Hepatic stellate cell (primary cell): Measurements from ENCODE around the gene RAB37.

ENCODE experiments used
- DNase-seq: peaks from one replicate; pipeline ENCODE4 v3.0.0; 2011; ENCODE audit warnings: low spot score

The RAB37 gene

GRCh38 chr17:74744714-74745547 lies 7.9 kb downstream of the RAB37 start:
- peak; percentile 84 for DNase-seq

DNA sequence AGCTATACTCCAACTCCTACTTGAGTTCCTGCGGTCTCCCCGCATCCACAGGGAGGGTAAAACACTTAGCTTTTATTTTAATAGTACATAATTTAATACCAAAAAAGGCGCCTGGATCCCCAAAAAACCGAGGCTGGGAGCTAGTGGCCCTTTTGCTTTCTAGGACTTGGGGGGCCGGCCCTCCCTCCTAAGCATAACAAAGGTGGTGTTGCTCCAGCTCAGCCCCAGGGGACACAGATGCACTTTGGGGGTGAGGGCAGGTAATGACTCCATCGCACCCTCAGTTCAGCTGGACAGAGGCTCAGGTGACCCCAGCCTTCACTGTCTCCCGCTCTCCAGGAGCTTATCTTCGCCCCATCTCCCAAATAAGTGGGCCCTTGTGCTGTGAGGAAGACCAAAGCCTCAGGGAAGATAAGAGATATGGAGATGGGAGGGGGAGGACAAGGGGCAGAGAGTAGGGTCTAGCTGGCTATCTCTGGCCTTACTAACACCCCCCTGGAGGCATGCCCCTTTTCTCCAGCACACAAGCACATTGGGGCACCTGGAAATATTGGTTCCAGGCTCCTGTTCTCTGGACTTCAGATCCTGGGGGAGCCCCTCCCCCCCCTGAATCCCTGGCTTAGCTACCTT lies 8.6 kb downstream of the RAB37 start:
- no peak for DNase-seq

GRCh38 chr17:74746376-74746775 lies 9.3 kb downstream of the RAB37 start:
- DNase-seq, result no peak

DNA sequence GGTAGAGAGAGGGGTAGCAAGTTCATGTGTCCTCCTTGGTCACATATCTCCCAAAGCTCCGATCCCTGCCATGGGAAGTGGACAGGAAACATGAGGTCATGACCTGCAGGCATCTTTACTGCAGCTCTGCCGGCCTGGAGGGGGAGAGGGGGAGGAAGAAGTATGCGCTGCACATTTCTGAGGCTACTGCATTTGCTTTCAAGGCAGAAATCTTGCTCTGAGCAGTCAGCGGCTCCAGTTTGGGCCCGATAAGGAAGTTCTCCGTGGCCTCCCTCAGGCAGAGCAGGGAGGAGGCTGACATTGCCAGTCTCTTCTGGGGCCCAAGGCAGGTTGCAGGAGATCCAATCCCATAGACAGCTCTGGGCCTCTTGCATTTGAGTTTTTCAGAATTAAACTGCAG lies 9.9 kb downstream of the RAB37 start:
- DNase-seq, result no peak

DNA sequence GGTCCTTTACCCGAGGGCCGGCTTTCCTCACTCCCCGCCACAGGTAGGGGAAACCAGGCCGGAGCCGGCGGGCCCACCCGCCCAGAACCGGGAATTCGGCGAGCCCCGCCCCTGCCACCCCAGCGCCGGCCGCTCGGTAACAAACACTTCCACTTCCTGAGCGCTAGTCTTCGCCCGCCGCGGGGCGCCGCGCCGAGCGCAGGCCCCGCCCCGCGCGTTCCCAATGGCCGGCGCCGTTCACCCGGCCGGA lies 11.1 kb downstream of the RAB37 start:
- DNase-seq, result no peak

- DNase-seq, result peak; percentile 98
Measured at GRCh38 chr17:74748529-74749278, 11.6 kb downstream of the RAB37 start, which contains the start of gene NHERF1. TSS of gene NHERF1 (plus strand) at chr17:74748628. CDS start at chr17:74748847, 219 bp downstream.

GRCh38 chr17:74749279-74750038 lies 12.4 kb downstream of the RAB37 start:
- no peak for DNase-seq

- no peak for DNase-seq
Measured at GRCh38 chr17:74750039-74750326, 12.9 kb downstream of the RAB37 start.

DNA sequence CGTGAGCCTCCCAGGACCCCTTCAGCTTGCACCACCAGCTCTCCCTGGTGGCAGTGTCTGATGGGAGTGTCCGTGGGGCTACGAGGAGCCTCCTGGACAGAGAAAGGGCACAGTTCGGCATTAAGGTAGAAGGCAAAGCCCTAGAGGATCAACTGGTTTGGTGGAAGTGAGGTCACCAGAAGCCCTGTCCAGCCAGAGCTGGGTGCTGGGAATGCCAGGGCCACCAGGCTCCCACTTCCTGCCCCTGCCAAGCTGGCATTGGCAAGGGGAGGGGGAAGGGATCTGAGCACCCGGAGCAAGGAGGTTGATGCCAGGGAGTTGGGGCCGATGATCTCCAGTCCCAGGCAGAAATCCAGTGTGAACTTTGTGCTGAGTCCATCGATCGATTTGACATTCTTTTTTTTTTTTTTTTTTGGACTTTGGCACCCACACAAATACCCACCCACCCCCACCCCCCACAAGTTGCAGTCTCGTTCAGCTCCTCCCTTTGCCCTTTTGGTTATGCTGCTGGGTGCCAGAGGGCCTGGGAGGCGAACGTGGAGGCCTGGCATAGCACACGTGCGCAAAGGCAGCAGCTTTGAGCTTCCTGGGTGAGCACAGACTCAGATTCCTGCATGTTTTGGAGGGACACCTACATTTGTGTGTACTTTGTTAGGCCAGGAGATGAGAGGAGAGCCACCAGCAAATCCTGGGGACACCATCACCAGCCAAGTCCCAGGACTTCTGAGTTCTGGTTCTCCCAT lies 13.4 kb downstream of the RAB37 start:
- DNase-seq, result no peak

GRCh38 chr17:74752415-74752814 lies 15.4 kb downstream of the RAB37 start:
- DNase-seq, result no peak

DNA sequence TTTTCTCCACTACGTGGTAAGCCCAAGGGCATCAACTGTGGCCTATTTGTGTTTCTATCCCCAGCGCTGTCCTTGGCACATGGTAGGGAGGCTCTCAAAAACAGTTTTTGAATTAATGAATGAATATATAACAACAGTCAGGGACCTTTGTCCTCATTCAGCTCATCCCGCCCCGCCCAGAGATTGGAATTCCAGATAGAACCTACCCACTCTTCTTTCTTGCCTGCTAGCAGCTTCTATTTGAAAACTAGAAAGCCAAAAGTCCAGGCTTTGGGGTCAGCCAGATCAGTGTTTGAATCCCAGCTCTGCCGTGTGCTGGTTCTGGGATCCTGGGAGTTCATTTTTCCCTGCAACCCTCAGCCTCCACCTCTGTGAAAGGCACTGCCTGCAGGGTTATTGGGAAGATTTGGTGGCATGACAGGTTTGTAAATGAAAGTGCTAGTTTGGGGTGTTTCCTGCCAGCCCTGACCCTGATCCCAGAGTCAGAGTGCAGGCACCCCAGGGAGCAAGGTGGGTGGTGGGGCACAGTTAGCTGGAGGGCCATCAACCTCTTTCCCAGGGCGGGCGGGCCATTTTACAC lies 15.9 kb downstream of the RAB37 start:
- no peak for DNase-seq

DNA sequence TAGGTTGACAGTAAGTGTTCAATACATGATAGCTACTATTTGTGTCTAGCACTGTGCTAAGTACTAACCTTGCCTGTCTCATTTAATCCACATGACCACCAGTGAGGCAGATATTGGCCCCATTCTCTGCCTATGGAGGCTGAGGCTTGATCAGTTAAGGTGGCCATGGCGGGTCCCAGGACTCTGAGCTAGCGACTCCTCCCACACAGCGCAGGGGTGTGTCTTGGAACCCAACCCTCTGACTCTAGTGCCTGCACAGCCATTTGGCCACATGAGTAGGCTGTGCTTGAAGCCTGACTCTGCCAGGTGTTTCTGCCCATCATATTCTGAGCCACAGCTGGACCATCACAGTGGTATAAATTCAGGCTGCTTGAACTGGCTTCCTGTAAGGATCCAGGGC lies 17.8 kb downstream of the RAB37 start:
- DNase-seq, result no peak

- DNase-seq, result no peak
Measured at GRCh38 chr17:74755533-74755932, 18.5 kb downstream of the RAB37 start.

DNA sequence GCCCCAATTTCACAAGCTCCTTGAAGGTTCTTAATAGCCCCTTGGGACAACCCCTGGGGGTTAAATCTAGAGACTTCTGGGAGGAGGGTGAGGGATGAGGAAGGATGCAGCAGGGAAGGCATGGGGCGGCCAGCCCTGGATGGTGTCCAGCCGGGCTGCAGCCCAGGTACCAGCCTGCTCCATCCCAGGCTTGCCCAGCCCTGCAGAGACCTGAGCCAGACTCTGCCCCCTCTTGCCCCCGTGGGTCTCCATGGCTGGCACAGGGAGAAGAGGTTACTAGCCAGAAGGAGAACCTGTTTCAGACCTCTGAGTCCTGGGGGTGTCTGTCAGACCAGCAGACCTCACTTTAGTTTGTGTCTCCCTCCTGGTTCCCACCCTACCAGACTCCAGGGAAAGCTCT lies 19.8 kb downstream of the RAB37 start:
- DNase-seq, result no peak

- no peak for DNase-seq
Measured at GRCh38 chr17:74757502-74757901, 20.4 kb downstream of the RAB37 start.

- DNase-seq, result no peak
Measured at GRCh38 chr17:74757931-74758847, 21.1 kb downstream of the RAB37 start.

GRCh38 chr17:74758848-74759168 lies 21.8 kb downstream of the RAB37 start:
- DNase-seq, result peak; percentile 75

GRCh38 chr17:74759243-74759801 lies 22.3 kb downstream of the RAB37 start:
- DNase-seq, result no peak

DNA sequence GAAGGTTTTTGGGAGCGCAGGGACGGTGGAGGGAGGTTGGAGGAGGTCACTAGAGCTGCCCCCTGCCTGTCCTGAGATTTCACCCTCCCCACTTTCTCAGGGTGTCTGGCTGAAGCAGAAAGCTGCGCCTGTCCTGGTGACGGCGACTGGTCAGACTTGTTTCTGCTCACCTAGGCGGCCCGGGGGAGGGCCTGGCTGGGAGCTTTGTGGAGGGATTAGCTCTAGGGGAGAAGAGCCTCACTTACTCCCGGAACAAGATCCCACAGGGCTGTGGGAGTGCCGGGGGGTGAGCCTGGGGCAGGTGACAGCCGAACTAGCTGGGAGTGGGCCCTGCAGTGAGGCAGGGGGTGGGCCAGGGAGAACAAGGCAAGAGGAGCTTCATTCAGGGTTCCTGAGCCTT lies 22.9 kb downstream of the RAB37 start:
- DNase-seq, result no peak

- DNase-seq, result no peak
Measured at GRCh38 chr17:74760404-74761105, 23.5 kb downstream of the RAB37 start.
